Epidermal melanocyte (primary cell): ENCODE measurements around the gene ZNF423.

Experiments used
- DNase-seq: peaks from one replicate; pipeline ENCODE4 v3.0.0; 2011; ENCODE audit warnings: low spot score; ENCODE audit not compliant: insufficient read length

The ZNF423 gene

GRCh38 chr16:49755313-49755620, 100.6 kb downstream of the ZNF423 start:
- DNase-seq: peak; percentile 29

- no peak for DNase-seq
These were observed 101.2 kb downstream of the ZNF423 start for GRCh38 chr16:49754495-49755312.

- no peak for DNase-seq
These were observed 105.4 kb downstream of the ZNF423 start for GRCh38 chr16:49750341-49751000.

GRCh38 chr16:49749816-49750215, 106.1 kb downstream of the ZNF423 start:
- DNase-seq: no peak

- DNase-seq: no peak
These were observed 107.6 kb downstream of the ZNF423 start for GRCh38 chr16:49748322-49748721.

GRCh38 chr16:49747654-49748053, 108.3 kb downstream of the ZNF423 start:
- DNase-seq: no peak

- no peak for DNase-seq
These were observed 109.4 kb downstream of the ZNF423 start for GRCh38 chr16:49746545-49746944.

GRCh38 chr16:49745311-49745747, 110.6 kb downstream of the ZNF423 start:
- DNase-seq: no peak

- DNase-seq: no peak
These were observed 111.4 kb downstream of the ZNF423 start for GRCh38 chr16:49744244-49745220.

GRCh38 chr16:49743658-49744057, 112.3 kb downstream of the ZNF423 start:
- no peak for DNase-seq

GRCh38 chr16:49743203-49743464, 112.8 kb downstream of the ZNF423 start:
- DNase-seq: no peak

GRCh38 chr16:49742428-49743202, 113.3 kb downstream of the ZNF423 start:
- no peak for DNase-seq

GRCh38 chr16:49740256-49740655, 115.7 kb downstream of the ZNF423 start:
- DNase-seq: no peak

GRCh38 chr16:49739381-49739780, 116.5 kb downstream of the ZNF423 start:
- no peak for DNase-seq

- no peak for DNase-seq
These were observed 117.1 kb downstream of the ZNF423 start for GRCh38 chr16:49738832-49739231.

GRCh38 chr16:49738001-49738400, 117.9 kb downstream of the ZNF423 start:
- DNase-seq: no peak

GRCh38 chr16:49737541-49737940, 118.4 kb downstream of the ZNF423 start:
- no peak for DNase-seq

- no peak for DNase-seq
These were observed 121.6 kb downstream of the ZNF423 start for GRCh38 chr16:49734331-49734730.

- DNase-seq: no peak
These were observed 122.5 kb downstream of the ZNF423 start for GRCh38 chr16:49733313-49734009.

- no peak for DNase-seq
These were observed 124.0 kb downstream of the ZNF423 start for GRCh38 chr16:49731911-49732310.

- no peak for DNase-seq
These were observed 125.1 kb downstream of the ZNF423 start for GRCh38 chr16:49730772-49731171.
